ENCODE results near the gene TMEM258. TPM values are rescaled to one million over a fixed set of nuclear protein-coding genes. Genes with fewer than 3 reads are reported as not detected.

The TMEM258 gene
- total RNA-seq, 1 experiment from 2014 or later, result 201 TPM

DNA sequence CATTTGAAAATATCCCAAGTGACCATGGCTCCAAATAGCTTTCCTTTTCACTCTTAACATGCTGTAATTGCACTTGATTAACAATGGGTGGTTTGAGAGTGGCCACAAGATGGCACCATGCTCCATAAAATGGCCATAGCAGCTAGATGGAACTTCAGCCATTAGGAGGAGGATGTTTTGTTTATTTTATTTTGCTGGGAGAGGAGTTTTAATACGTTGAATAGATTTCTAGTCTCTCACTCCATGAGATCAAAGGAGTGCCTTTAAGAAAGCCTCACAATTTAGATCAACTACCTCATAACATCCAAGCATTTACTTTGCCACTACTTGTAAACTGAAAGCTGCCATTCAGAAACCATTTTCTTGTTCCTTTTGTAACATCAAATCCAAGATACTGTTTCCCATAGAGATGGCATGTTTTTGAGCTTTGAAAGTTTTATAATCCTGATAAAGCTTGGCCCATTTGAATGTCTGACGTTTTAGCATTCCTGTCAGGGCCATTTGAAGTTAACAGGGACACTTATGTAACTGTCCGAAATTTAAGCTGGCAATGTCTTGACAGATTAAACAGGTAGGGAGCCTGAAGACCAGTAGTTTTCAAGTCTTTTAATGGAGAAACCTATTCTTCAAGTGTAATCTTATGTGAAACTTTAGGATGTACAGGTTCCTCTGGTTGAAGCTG is 5.0 kb upstream of the TMEM258 start:
- no CpG with 5 or more reads among the region's 3 CpGs for WGBS (ENCODE audit: extremely low coverage, insufficient read length, low lambda C conversion rate)
- H3K27ac ChIP-seq (ENCODE audit: insufficient read length, low read depth, low read length), result no peak overlapping the region

More for the DNA sequence above, 5.0 kb upstream of the TMEM258 start:
- Histone ChIP-seq H3K79me2 (ENCODE audit: insufficient read depth, low read length) (peaks cover 16% of the 10 kb centered on the region; the same call in 1 of the 2 replicates), H3T11ph (ENCODE audit: low read length) (no peak overlapping the region), H2BK12ac (ENCODE audit: insufficient read length, low read depth, low read length) (no peak overlapping the region), H2BK15ac (ENCODE audit: low read depth, low read length) (no peak overlapping the region), H3K4me2 (ENCODE audit: insufficient read depth, insufficient read length, low read length) (no peak overlapping the region), H3K4me1 (ENCODE audit: insufficient read depth, low read length) (no peaks in the 10 kb centered on the region), H3K4ac (ENCODE audit: low read depth, low read length) (no peak overlapping the region), H3K9ac (ENCODE audit: extremely low read depth, insufficient read length, low read length) (no peak overlapping the region), H2BK5ac (ENCODE audit: insufficient read length, low read length) (no peak overlapping the region), H3K9me3 (ENCODE audit: control insufficient read depth, low read depth, low read length) (no peaks in the 10 kb centered on the region), H2BK20ac (ENCODE audit: low read depth, low read length, poor library complexity, severe bottlenecking) (no peak overlapping the region), H2AFZ (ENCODE audit: low read length) (no peak overlapping the region), H3K27me3 (ENCODE audit: insufficient read depth, low read length) (no peaks in the 10 kb centered on the region), H2BK120ac (ENCODE audit: low read depth, low read length, poor library complexity, severe bottlenecking) (no peak overlapping the region), H3K18ac (ENCODE audit: insufficient read length, low read depth, low read length) (no peak overlapping the region), H3K14ac (ENCODE audit: insufficient read depth, low read length) (no peak overlapping the region), H2AK5ac (ENCODE audit: insufficient read length, low read length) (no peak overlapping the region), H3K23ac (ENCODE audit: insufficient read length, low read depth, low read length) (no peak overlapping the region), H4K20me1 (ENCODE audit: control insufficient read depth, insufficient read depth, insufficient read length) (no peaks in the 10 kb centered on the region), H3K23me2 (ENCODE audit: insufficient read length, low read depth, low read length, poor library complexity, severe bottlenecking) (peaks cover 3% of the 10 kb centered on the region), H3K79me1 (ENCODE audit: insufficient read depth, low read depth, low read length, poor library complexity, severe bottlenecking) (peaks cover 5% of the 10 kb centered on the region), H4K5ac (ENCODE audit: insufficient read length, low read depth, low read length) (no peak overlapping the region), H4K91ac (ENCODE audit: insufficient read length, low read depth, low read length) (no peak overlapping the region), H4K8ac (replicated peaks; ENCODE audit: insufficient read length, low read depth, low read length) (no peak overlapping the region), H3K56ac (ENCODE audit: insufficient read length, low read depth, low read length) (no peak overlapping the region)
- Mint-ChIP-seq H3K36me3 (ENCODE audit: insufficient read depth in 1 of 3, low read depth in 3 of 3) (peaks cover 29 to 65% (median 59%) of the 10 kb centered on the region in 3 experiments; a peak in 6 of 7 replicates), H3K9me3 (no peaks in the 10 kb centered on the region), H3K27ac (peak overlapping the region in 1 of 3 experiments; percentile 26; a peak in 1 of 7 replicates), H3K27me3 (ENCODE audit: low read depth) (no peaks in the 10 kb centered on the region; the same call in 1 of the 2 replicates), H3K4me1 (peaks cover 18 to 24% of the 10 kb centered on the region in 2 experiments), H3K4me3 (no peak overlapping the region)
- DNase-seq, result peak; percentile 69
- TF ChIP-seq, protein P1, sequence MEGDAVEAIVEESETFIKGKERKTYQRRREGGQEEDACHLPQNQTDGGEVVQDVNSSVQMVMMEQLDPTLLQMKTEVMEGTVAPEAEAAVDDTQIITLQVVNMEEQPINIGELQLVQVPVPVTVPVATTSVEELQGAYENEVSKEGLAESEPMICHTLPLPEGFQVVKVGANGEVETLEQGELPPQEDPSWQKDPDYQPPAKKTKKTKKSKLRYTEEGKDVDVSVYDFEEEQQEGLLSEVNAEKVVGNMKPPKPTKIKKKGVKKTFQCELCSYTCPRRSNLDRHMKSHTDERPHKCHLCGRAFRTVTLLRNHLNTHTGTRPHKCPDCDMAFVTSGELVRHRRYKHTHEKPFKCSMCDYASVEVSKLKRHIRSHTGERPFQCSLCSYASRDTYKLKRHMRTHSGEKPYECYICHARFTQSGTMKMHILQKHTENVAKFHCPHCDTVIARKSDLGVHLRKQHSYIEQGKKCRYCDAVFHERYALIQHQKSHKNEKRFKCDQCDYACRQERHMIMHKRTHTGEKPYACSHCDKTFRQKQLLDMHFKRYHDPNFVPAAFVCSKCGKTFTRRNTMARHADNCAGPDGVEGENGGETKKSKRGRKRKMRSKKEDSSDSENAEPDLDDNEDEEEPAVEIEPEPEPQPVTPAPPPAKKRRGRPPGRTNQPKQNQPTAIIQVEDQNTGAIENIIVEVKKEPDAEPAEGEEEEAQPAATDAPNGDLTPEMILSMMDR (conservative IDR thresholded peaks at IDR 0.05), result peak; percentile 92
